ENCODE measurements around the gene ZNF195.
"Not testable (repeated sequence)": the region's sequence is repeated elsewhere in the genome, so short reads cannot be mapped to it uniquely, and the experiment has no call there.

- TF ChIP-seq CTCF (conservative IDR thresholded peaks at IDR 0.05; ENCODE audit: low read depth in 2 of 2); POLR2AphosphoS5 (IDR thresholded peaks at IDR 0.05; ENCODE audit: low read depth); EZH2 (IDR thresholded peaks at IDR 0.05; ENCODE audit: low read depth, unreplicated experiment); REST (IDR thresholded peaks at IDR 0.05; ENCODE audit: unreplicated experiment); ZNF331 (CRISPR knock-in tag; IDR thresholded peaks at IDR 0.05; ENCODE audit: low read depth); EZH2phosphoT487 (IDR thresholded peaks at IDR 0.05; ENCODE audit: unreplicated experiment); ZNF114 (CRISPR knock-in tag; IDR thresholded peaks at IDR 0.05); CREB1 (CRISPR knock-in tag; IDR thresholded peaks at IDR 0.05; ENCODE audit: low read depth); JUNB (IDR thresholded peaks at IDR 0.05; ENCODE audit: unreplicated experiment); ZNF462 (CRISPR knock-in tag; IDR thresholded peaks at IDR 0.05); NANOG (IDR thresholded peaks at IDR 0.05; ENCODE audit: borderline replicate concordance); ETS1 (IDR thresholded peaks at IDR 0.05): not testable (repeated sequence)
Observed at GRCh38 chr11:3394956-3395355, 16.0 kb upstream of the ZNF195 start.
